K562 (cell line): Measurements from ENCODE around the gene ZKSCAN8. TPM values are rescaled to one million over a fixed set of nuclear protein-coding genes. Genes with fewer than 3 reads are reported as not detected.

ENCODE experiments used
- ATAC-seq: fragments of 200-7000 bp; cut with Tn5 transposase; 3 replicates; pipeline ENCODE4 v1.9.1; 2020; ENCODE audit warnings: moderate library complexity
- BruUV-seq: library from RNA; stranded (reverse); fragments of 400-500 nt; replicated peaks from 2 replicates; lab custom pipeline; 2021; lab: Mats Ljungman, UMichigan
- CTCF ChIA-PET: fragments of 300-600 bp; formaldehyde crosslinking; extraction: SDS; loops from one replicate; lab custom pipeline; 2021; ENCODE audit warnings: low intra/inter-chr PET ratio; lab: Yijun Ruan, JAX
- POLR2A ChIA-PET: fragments of 300-600, 350-650 bp; sonication (Branson Sonifier 250); formaldehyde crosslinking; extraction: SDS; loops from one replicate; lab custom pipeline; 2021; ENCODE audit warnings: antibody characterized with exemption, inconsistent platforms; lab: Yijun Ruan, JAX
- DNase-seq, 4 experiments: peaks; one replicate each; pipeline versions ENCODE4 v3.0.0 to v3.0.0-alpha.2; 2011 to 2018; ENCODE audit warnings: low spot score in 3 of 4, mixed read lengths in 3 of 4; ENCODE audit errors: extremely low read depth in 1 of 4
- FAIRE-seq: peaks from 2 replicates; lab custom pipeline; 2011; peaks lifted over from hg19 to GRCh38; lab: Jason Lieb, UNC
- H2AFZ ChIP-seq: 2 replicates; pipeline ENCODE4 v1.6.0; 2011; ENCODE audit warnings: low read depth, low read length, control low read depth, inconsistent platforms
- H3K27ac ChIP-seq: fragments of 200-600 bp; 3 replicates; pipeline ENCODE4 v1.8.0; 2011; ENCODE audit warnings: low read depth, mild to moderate bottlenecking, control low read depth, inconsistent platforms, low read length, moderate library complexity, mixed read lengths; ENCODE audit errors: extremely low read depth
- H3K27me3 ChIP-seq, 2 experiments: fragments of 300-600 bp in 1 of 2; 2 replicates in 1 of 2; 3 replicates in 1 of 2; pipeline versions ENCODE4 v1.6.0 to v1.8.0; 2011; ENCODE audit warnings: inconsistent platforms in 2 of 2, low read length in 2 of 2, mild to moderate bottlenecking in 1 of 2, mixed read lengths in 1 of 2, moderate library complexity in 1 of 2; ENCODE audit not compliant: control insufficient read depth in 2 of 2, insufficient read depth in 2 of 2
- H3K36me3 ChIP-seq: fragments of 300-600 bp; 3 replicates; pipeline ENCODE4 v1.8.0; 2011; ENCODE audit warnings: mild to moderate bottlenecking, low read length, inconsistent platforms; ENCODE audit not compliant: control insufficient read depth, insufficient read depth
- H3K4me1 ChIP-seq, 2 experiments: fragments of 200-600 bp in 1 of 2; replicated peaks in 1 of 2; 2 replicates in 1 of 2; 3 replicates in 1 of 2; pipeline versions ENCODE4 v1.5.1 to v1.8.0; 2011; ENCODE audit warnings: inconsistent platforms in 2 of 2, low read length in 2 of 2, mild to moderate bottlenecking in 1 of 2, mixed read lengths in 1 of 2, moderate library complexity in 1 of 2; ENCODE audit not compliant: control insufficient read depth in 2 of 2, insufficient read depth in 2 of 2
- H3K4me2 ChIP-seq: 2 replicates; pipeline ENCODE4 v1.6.1; 2011; ENCODE audit warnings: low read length, control low read depth, inconsistent platforms, mixed read lengths; ENCODE audit not compliant: insufficient read depth
- H3K4me3 ChIP-seq: fragments of 200-600 bp; sonication (generic), shearing (Covaris generic); 2 replicates; pipeline ENCODE4 v1.5.1; 2016; ENCODE audit warnings: control low read depth, inconsistent platforms
- H3K79me2 ChIP-seq: fragments of 200-600 bp; 3 replicates; pipeline ENCODE4 v1.8.0; 2011; ENCODE audit warnings: low read length, inconsistent platforms; ENCODE audit not compliant: control insufficient read depth, insufficient read depth
- H3K9ac ChIP-seq, 2 experiments: 2 replicates each; pipeline versions ENCODE4 v1.6.0 to v1.6.1; 2011; ENCODE audit warnings: low read depth in 2 of 2, low read length in 2 of 2, control low read depth in 1 of 2, inconsistent platforms in 1 of 2, mild to moderate bottlenecking in 1 of 2, mixed read lengths in 1 of 2; ENCODE audit not compliant: insufficient read depth in 1 of 2
- H3K9me1 ChIP-seq: one replicate; pipeline ENCODE4 v1.6.0; 2011; ENCODE audit warnings: inconsistent platforms, mild to moderate bottlenecking, low read length, moderate library complexity; ENCODE audit not compliant: control insufficient read depth, insufficient read depth
- H3K9me3 ChIP-seq: replicated peaks from 2 replicates; pipeline ENCODE4 v1.5.1; 2011; ENCODE audit warnings: low read depth, low read length, inconsistent platforms; ENCODE audit not compliant: control insufficient read depth, insufficient read depth
- H4K20me1 ChIP-seq: replicated peaks from 2 replicates; pipeline ENCODE4 v1.6.1; 2011; ENCODE audit warnings: low read length, inconsistent platforms, mixed read lengths; ENCODE audit not compliant: control insufficient read depth, insufficient read depth
- ARHGAP35 ChIP-seq: fragments of 450-650 bp; IDR thresholded peaks from 2 replicates; pipeline ENCODE4 v1.6.1; 2018; ENCODE audit not compliant: partially characterized antibody
- CBX3 ChIP-seq, 2 experiments: IDR thresholded peaks; 1 replicate in 1 of 2; 2 replicates in 1 of 2; pipeline ENCODE4 v1.6.1; 2012; ENCODE audit warnings: inconsistent platforms in 2 of 2, low read length in 2 of 2, borderline replicate concordance in 1 of 2, control low read depth in 1 of 2
- CBX5 ChIP-seq: IDR thresholded peaks from 2 replicates; pipeline ENCODE4 v1.6.1; 2014; ENCODE audit warnings: low read depth, borderline replicate concordance
- EHMT2 ChIP-seq: fragments of 450-650 bp; IDR thresholded peaks from 2 replicates; pipeline ENCODE4 v1.6.1; 2018; ENCODE audit warnings: antibody characterized with exemption
- GATA2 ChIP-seq: sonication (generic); formaldehyde crosslinking; IDR thresholded peaks from 2 replicates; pipeline ENCODE4 v1.4.0; 2020; ENCODE audit warnings: mild to moderate bottlenecking, missing genetic modification reagents
- KAT2B ChIP-seq: IDR thresholded peaks from one replicate; pipeline ENCODE4 v1.6.1; 2012; ENCODE audit warnings: low read depth, mild to moderate bottlenecking, control low read depth, inconsistent platforms, low read length, moderate library complexity
- KAT7 ChIP-seq: sonication (generic); formaldehyde crosslinking; IDR thresholded peaks from 2 replicates; pipeline ENCODE4 v1.8.0; 2022; ENCODE audit warnings: missing genetic modification reagents, mild to moderate bottlenecking, borderline replicate concordance
- NCOA2 ChIP-seq, 2 experiments: fragments of 450-650 bp; IDR thresholded peaks; 2 replicates each; pipeline ENCODE4 v1.6.1; 2018; ENCODE audit warnings: mild to moderate bottlenecking in 2 of 2, moderate library complexity in 1 of 2; ENCODE audit not compliant: partially characterized antibody in 2 of 2
- NEUROD1 ChIP-seq: fragments of 150-350 bp; IDR thresholded peaks from 2 replicates; pipeline ENCODE4 v1.6.1; 2014; ENCODE audit warnings: borderline replicate concordance, low read length, low read depth; ENCODE audit not compliant: partially characterized antibody
- OTX1 ChIP-seq: fragments of 450-650 bp; formaldehyde crosslinking; IDR thresholded peaks from 2 replicates; pipeline ENCODE4 v1.4.0; 2022; ENCODE audit warnings: mild to moderate bottlenecking
- POLR2AphosphoS5 ChIP-seq: IDR thresholded peaks from 2 replicates; pipeline ENCODE4 v1.6.1; 2011; ENCODE audit warnings: mild to moderate bottlenecking, low read depth, low read length, moderate library complexity; ENCODE audit not compliant: control insufficient read depth, insufficient read depth
- SRSF3 ChIP-seq: fragments of 200-400 bp; formaldehyde crosslinking; IDR thresholded peaks from 2 replicates; pipeline ENCODE4 v1.6.1; 2016; ENCODE audit warnings: mild to moderate bottlenecking, low read length, moderate library complexity; ENCODE audit not compliant: insufficient read depth
- TAL1 ChIP-seq: fragments of 450-650 bp; IDR thresholded peaks from 2 replicates; pipeline ENCODE4 v1.6.1; 2016; ENCODE audit warnings: mild to moderate bottlenecking
- TRIM28 ChIP-seq: fragments of 450-650 bp; IDR thresholded peaks from 2 replicates; pipeline ENCODE4 v1.6.1; 2017
- XRCC3 ChIP-seq: fragments of 450-650 bp; IDR thresholded peaks from 2 replicates; pipeline ENCODE4 v1.6.1; 2017; ENCODE audit warnings: mild to moderate bottlenecking, moderate library complexity
- ZNF121 ChIP-seq: sonication (generic); formaldehyde crosslinking; conservative IDR thresholded peaks from 2 replicates; pipeline ENCODE4 v1.8.0; 2022; ENCODE audit warnings: missing genetic modification reagents
- ZNF583 ChIP-seq: fragments of 250-450 bp; sonication (Bioruptor Pico); IDR thresholded peaks from 2 replicates; pipeline ENCODE4 v1.4.0; 2020
- ZNF75A ChIP-seq: fragments of 450-650 bp; formaldehyde crosslinking; IDR thresholded peaks from 2 replicates; pipeline ENCODE4 v1.4.0; 2020; ENCODE audit warnings: mild to moderate bottlenecking
- WGBS: fragments of 100-300 bp; shearing (Covaris generic); methylation state at CpG from one replicate; pipeline ENCODE4 v1.1.6; 2016; ENCODE audit warnings: low coverage, mixed read lengths; ENCODE audit not compliant: insufficient coverage; ENCODE audit errors: missing lambda C conversion rate; 5-methylcytosine and 5-hydroxymethylcytosine counted together
- in situ Hi-C: fragments of 300-500 bp; cut with MboI; formaldehyde crosslinking; loops from 4 replicates; pipeline ENCODE4 v1.15.0; 2018; ENCODE audit warnings: inconsistent platforms, mixed read lengths
- intact Hi-C: fragments of 100-400 bp; cut with micrococcal nuclease; formaldehyde crosslinking; loops from 2 replicates; pipeline ENCODE4 v1.14.2; 2022
- polyA plus RNA-seq, 8 experiments: library from polyadenylated mRNA; depleted of rRNA in 4 of 8; stranded (reverse) in 5 of 8; unstranded in 3 of 8; fragments of >200 nt; fragmentation: Nextera tagmentation in 2 of 8; fragmentation: Illumina TruSeq in 1 of 8; extraction: Ambion mirVana in 2 of 8; extraction: Trizol in 1 of 8; gene quantifications; 2 replicates each; pipeline versions ENCODE4 v1.2.1 to v1.2.3, GENCODE V29; 2011 to 2014; ENCODE audit warnings: inconsistent platforms in 1 of 8, missing spikeins in 1 of 8
- total RNA-seq, 7 experiments: library from RNA; depleted of rRNA in 6 of 7; stranded (reverse); fragments of >200 nt in 6 of 7; fragmentation: Illumina TruSeq in 2 of 7; extraction: Trizol in 2 of 7; gene quantifications; 2 replicates each; pipeline versions ENCODE4 v1.2.1 to v1.2.3, GENCODE V29; 2011 to 2021; ENCODE audit warnings: low replicate concordance in 1 of 7
- TF ChIP-seq, protein P1 (sequence below): fragments of 250-450 bp; sonication (Bioruptor Pico); IDR thresholded peaks from 2 replicates; pipeline ENCODE4 v1.4.0; 2020; ENCODE audit warnings: mild to moderate bottlenecking

ZKSCAN8 gene
- total and polyA plus RNA-seq, 9 of the 15 experiments (the other 6 are each of a cell fraction or from before 2014, with no cell fraction given), result 3.3 to 37.7 (median 21.7) TPM

GRCh38 chr6:28153546-28153945, 11.9 kb downstream of the ZKSCAN8 start:
- CTCF ChIA-PET, result no interaction called here
- no peak overlapping the region for H3K4me3 ChIP-seq
- DNase-seq (no peak), ATAC-seq (peak; percentile 42; the same call in 2 of the 3 replicates), FAIRE-seq (no peak)
- no peak overlapping the region for H3K9ac ChIP-seq
- no peaks in the 10 kb centered on the region for H4K20me1 ChIP-seq
- 95% methylated on average over 1 of the region's 1 CpG for WGBS
- H3K4me1 ChIP-seq, result no peaks in the 10 kb centered on the region
- no peak overlapping the region for H3K27ac ChIP-seq
- no peak overlapping the region for H3K4me2 ChIP-seq
- TF ChIP-seq CBX5, result no peak
- no peak for TF ChIP-seq KAT7
- TF ChIP-seq ZNF75A (CRISPR knock-in tag), result peak; percentile 93
- no peak for TF ChIP-seq NCOA2 (IDR thresholded peaks at IDR 0.05; ENCODE audit: partially characterized antibody in 2 of 2)
- no peak for TF ChIP-seq NEUROD1
- TF ChIP-seq, protein P1, sequence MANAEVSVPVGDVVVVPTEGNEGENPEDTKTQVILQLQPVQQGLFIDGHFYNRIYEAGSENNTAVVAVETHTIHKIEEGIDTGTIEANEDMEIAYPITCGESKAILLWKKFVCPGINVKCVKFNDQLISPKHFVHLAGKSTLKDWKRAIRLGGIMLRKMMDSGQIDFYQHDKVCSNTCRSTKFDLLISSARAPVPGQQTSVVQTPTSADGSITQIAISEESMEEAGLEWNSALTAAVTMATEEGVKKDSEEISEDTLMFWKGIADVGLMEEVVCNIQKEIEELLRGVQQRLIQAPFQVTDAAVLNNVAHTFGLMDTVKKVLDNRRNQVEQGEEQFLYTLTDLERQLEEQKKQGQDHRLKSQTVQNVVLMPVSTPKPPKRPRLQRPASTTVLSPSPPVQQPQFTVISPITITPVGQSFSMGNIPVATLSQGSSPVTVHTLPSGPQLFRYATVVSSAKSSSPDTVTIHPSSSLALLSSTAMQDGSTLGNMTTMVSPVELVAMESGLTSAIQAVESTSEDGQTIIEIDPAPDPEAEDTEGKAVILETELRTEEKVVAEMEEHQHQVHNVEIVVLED (CRISPR knock-in tag), result no peak
- no peak for TF ChIP-seq SRSF3
- TF ChIP-seq ARHGAP35, result no peak
- TF ChIP-seq TRIM28, result peak; percentile 77
- TF ChIP-seq GATA2 (CRISPR knock-in tag), result no peak
- TF ChIP-seq ZNF121, result no peak
- 0 out of 2 replicates have a peak, but pooled peaks have one; percentile 9 for TF ChIP-seq POLR2AphosphoS5
- TF ChIP-seq CBX3 (IDR thresholded peaks at IDR 0.05; ENCODE audit: borderline replicate concordance in 1 of 2, low read length in 2 of 2), result peak in 1 of 2 experiments; percentile 80; a peak in 1 of 3 replicates
- TF ChIP-seq OTX1 (CRISPR knock-in tag), result no peak
- no peak for TF ChIP-seq KAT2B
- no peak for TF ChIP-seq EHMT2
- no peak for TF ChIP-seq TAL1
- TF ChIP-seq ZNF583 (CRISPR knock-in tag), result no peak
- TF ChIP-seq XRCC3, result 0 out of 2 replicates have a peak, but pooled peaks have one; percentile 18
- H3K36me3 ChIP-seq, result peaks cover 92% of the 10 kb centered on the region
- no peaks in the 10 kb centered on the region; the same call in 1 of the 3 replicates for H3K79me2 ChIP-seq
- POLR2A ChIA-PET, result interaction anchor here (1.0 to 4.6 kb wide), 10 partner anchors 8 to 182 kb away, joined by 3 to 50 read pairs (median 6); partner anchors contain the start of genes ZKSCAN8 and ZSCAN31
- intact Hi-C loops, result no loop called here
- in situ Hi-C loops, result no loop called here
- BruUV-seq, result no TSS peak
- no peaks in the 10 kb centered on the region for H3K9me1 ChIP-seq
- H3K27me3 ChIP-seq, result no peaks in the 10 kb centered on the region
- peaks cover 14% of the 10 kb centered on the region for H3K9me3 ChIP-seq
- no peak overlapping the region for H2AFZ ChIP-seq
